Measurements from ENCODE around the gene PCDH8. TPM values are rescaled to one million over a fixed set of nuclear protein-coding genes. Genes with fewer than 3 reads are reported as not detected.

The PCDH8 gene
- polyA plus RNA-seq, 4 donors, result 0.78 to 3.1 TPM; not detected in 2

DNA sequence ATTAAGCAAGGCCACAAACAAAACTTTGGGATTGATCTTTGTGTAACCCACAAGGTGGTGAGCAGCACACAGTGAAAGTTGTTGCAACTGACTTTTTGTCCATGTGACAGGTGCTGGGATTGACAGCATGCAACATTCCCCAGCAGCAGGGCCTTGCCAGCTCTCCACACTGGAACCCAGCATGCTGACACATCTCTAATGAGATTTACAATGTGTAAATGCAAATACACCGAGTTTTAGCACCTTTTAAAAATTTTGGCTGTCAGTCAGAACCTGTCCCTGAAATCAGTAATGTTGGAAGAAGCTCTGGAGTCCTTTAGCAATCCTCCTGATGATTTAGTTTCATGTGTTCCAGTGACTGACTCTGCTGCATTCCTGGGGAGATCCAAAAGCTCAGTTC is 16.5 kb upstream of the PCDH8 start:
- Histone ChIP-seq H3K27me3 (ENCODE audit: control insufficient read depth in 3 of 3, insufficient read depth in 3 of 3, low read length in 3 of 3) (no peaks in the 10 kb centered on the region), H3K36me3 (ENCODE audit: control insufficient read depth in 3 of 3, insufficient read depth in 2 of 3, low read depth in 1 of 3, low read length in 3 of 3) (no peaks in the 10 kb centered on the region), H3K4me1 (ENCODE audit: control insufficient read depth in 3 of 3, insufficient read depth in 2 of 3, low read depth in 1 of 3, low read length in 2 of 3) (no peaks in the 10 kb centered on the region), H3K27ac (ENCODE audit: low read depth in 1 of 3, low read length in 2 of 3) (no peak overlapping the region), H3K4me3 (ENCODE audit: low read depth in 1 of 3, low read length in 3 of 3) (no peak overlapping the region), H3K9me3 (ENCODE audit: control insufficient read depth in 2 of 2, insufficient read depth in 1 of 2, low read depth in 1 of 2, low read length in 1 of 2) (no peaks in the 10 kb centered on the region)
- 23 to 39% (median 28%) methylated on average over 1 of the region's 1 CpG for WGBS, 3 donors
- DNase-seq (no peak), FAIRE-seq (no peak)

DNA sequence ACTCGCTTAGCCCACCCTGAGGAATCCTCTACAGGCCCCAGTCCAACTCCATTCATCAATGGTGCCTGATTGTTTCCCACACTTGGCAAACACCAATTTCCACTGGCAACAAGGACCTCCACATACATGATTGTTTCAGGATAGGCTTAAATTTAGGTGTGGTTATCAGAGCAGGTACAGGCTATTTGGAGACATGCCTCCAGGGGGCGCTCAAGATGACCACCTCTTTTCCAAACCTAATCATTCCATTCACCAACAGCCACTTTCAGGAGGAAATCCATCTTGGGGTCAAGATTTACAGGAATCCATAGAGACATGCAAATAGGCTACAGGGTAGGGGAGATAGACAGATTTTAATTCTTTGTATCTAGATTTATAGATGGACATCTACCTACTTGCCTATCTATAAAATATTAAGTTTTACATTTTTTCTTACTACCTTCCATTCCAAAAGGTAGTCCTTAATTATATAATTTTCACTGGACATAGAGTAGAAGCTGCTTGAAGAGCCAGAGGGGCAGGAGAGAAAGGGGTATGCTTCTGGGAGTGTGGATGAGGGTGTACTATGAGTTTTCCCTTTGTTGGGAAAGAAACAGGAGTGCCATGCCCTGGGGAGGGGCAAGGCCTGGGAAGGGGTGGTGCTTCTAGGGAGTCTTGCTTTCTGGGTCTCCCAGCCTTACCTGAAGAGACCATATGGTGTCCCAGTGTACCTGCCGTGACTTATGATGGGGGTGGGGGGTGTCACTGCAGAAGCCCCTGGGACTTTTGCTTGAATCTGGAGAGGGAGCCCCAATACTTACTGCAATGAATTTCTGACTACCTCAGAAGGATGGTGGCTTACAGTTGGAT is 14.1 kb upstream of the PCDH8 start:
- H3K27ac ChIP-seq (ENCODE audit: low read depth in 1 of 3, low read length in 2 of 3), result no peak overlapping the region
- DNase-seq (peak in 1 of 2 donors; percentile 26), FAIRE-seq (no peak)
- H3K36me3 ChIP-seq (ENCODE audit: control insufficient read depth in 3 of 3, insufficient read depth in 2 of 3, low read depth in 1 of 3, low read length in 3 of 3), result no peaks in the 10 kb centered on the region
- H3K4me3 ChIP-seq (ENCODE audit: low read depth in 1 of 3, low read length in 3 of 3), result no peak overlapping the region
- no peaks in the 10 kb centered on the region for H3K4me1 ChIP-seq (ENCODE audit: control insufficient read depth in 3 of 3, insufficient read depth in 2 of 3, low read depth in 1 of 3, low read length in 2 of 3)
- H3K27me3 ChIP-seq (ENCODE audit: control insufficient read depth in 3 of 3, insufficient read depth in 3 of 3, low read length in 3 of 3), result peaks cover 0 to 2% (median 0%) of the 10 kb centered on the region in 3 donors
- no peaks in the 10 kb centered on the region for H3K9me3 ChIP-seq (ENCODE audit: control insufficient read depth in 2 of 2, insufficient read depth in 1 of 2, low read depth in 1 of 2, low read length in 1 of 2)
- WGBS, 3 donors, result 52 to 60% (median 56%) methylated on average over 3 of the region's 3 CpGs

DNA sequence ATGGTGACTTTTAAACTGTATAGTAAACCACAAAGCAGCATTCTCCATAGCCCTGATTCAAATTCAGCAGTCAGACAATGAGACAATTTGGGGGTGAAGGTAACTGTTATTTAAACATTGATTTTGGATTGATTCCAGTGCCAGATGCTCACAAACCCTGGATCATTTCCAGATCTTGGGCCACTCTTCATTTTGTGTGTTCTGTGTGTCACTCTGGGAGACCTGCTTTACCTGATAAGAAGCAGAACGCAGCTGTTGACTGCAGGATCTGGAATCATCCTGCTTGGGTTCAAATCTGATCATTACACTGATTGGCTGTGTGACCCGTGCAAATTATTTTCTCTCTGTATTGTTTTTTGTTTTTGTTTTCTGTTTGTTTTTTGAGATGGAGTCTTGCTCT is 4.0 kb upstream of the PCDH8 start:
- Histone ChIP-seq H3K4me1 (ENCODE audit: control insufficient read depth in 3 of 3, insufficient read depth in 2 of 3, low read depth in 1 of 3, low read length in 2 of 3) (no peaks in the 10 kb centered on the region), H3K4me3 (ENCODE audit: low read depth in 1 of 3, low read length in 3 of 3) (no peak overlapping the region), H3K9me3 (ENCODE audit: control insufficient read depth in 2 of 2, insufficient read depth in 1 of 2, low read depth in 1 of 2, low read length in 1 of 2) (peaks cover 0 to 17% of the 10 kb centered on the region in 2 donors), H3K36me3 (ENCODE audit: control insufficient read depth in 3 of 3, insufficient read depth in 2 of 3, low read depth in 1 of 3, low read length in 3 of 3) (no peaks in the 10 kb centered on the region), H3K27me3 (ENCODE audit: control insufficient read depth in 3 of 3, insufficient read depth in 3 of 3, low read length in 3 of 3) (peaks cover 4 to 62% (median 30%) of the 10 kb centered on the region in 3 donors), H3K27ac (ENCODE audit: low read depth in 1 of 3, low read length in 2 of 3) (no peak overlapping the region)
- DNase-seq (peak in 1 of 2 donors; percentile 4), FAIRE-seq (no peak)
- WGBS, 3 donors, result 19 to 49% (median 44%) methylated on average over 2 of the region's 2 CpGs

GRCh38 chr13:52851137-52851962 is 2.9 kb upstream of the PCDH8 start:
- Histone ChIP-seq H3K27me3 (ENCODE audit: control insufficient read depth in 3 of 3, insufficient read depth in 3 of 3, low read length in 3 of 3) (peaks cover 4 to 68% (median 37%) of the 10 kb centered on the region in 3 donors), H3K4me1 (ENCODE audit: control insufficient read depth in 3 of 3, insufficient read depth in 2 of 3, low read depth in 1 of 3, low read length in 2 of 3) (peaks cover 0 to 1% (median 0%) of the 10 kb centered on the region in 3 donors), H3K27ac (ENCODE audit: low read depth in 1 of 3, low read length in 2 of 3) (peak overlapping the region in 2 of 3 donors; percentile 3 to 33), H3K9me3 (ENCODE audit: control insufficient read depth in 2 of 2, insufficient read depth in 1 of 2, low read depth in 1 of 2, low read length in 1 of 2) (peaks cover 0 to 17% of the 10 kb centered on the region in 2 donors), H3K36me3 (ENCODE audit: control insufficient read depth in 3 of 3, insufficient read depth in 2 of 3, low read depth in 1 of 3, low read length in 3 of 3) (no peaks in the 10 kb centered on the region), H3K4me3 (ENCODE audit: low read depth in 1 of 3, low read length in 3 of 3) (peak overlapping the region in 2 of 3 donors; percentile 52 to 60)
- peak; percentile 22 to 39 for DNase-seq
- WGBS, 3 donors, result 1% methylated on average over 60 of the region's 60 CpGs
- FAIRE-seq, result no peak

GRCh38 chr13:52850396-52851136 is 2.1 kb upstream of the PCDH8 start:
- Histone ChIP-seq H3K27ac (ENCODE audit: low read depth in 1 of 3, low read length in 2 of 3) (peak overlapping the region in 2 of 3 donors; percentile 3 to 33), H3K4me3 (ENCODE audit: low read depth in 1 of 3, low read length in 3 of 3) (peak overlapping the region in 2 of 3 donors; percentile 52 to 60), H3K4me1 (ENCODE audit: control insufficient read depth in 3 of 3, insufficient read depth in 2 of 3, low read depth in 1 of 3, low read length in 2 of 3) (peaks cover 0 to 5% (median 0%) of the 10 kb centered on the region in 3 donors), H3K27me3 (ENCODE audit: control insufficient read depth in 3 of 3, insufficient read depth in 3 of 3, low read length in 3 of 3) (peaks cover 11 to 74% (median 43%) of the 10 kb centered on the region in 3 donors), H3K36me3 (ENCODE audit: control insufficient read depth in 3 of 3, insufficient read depth in 2 of 3, low read depth in 1 of 3, low read length in 3 of 3) (no peaks in the 10 kb centered on the region), H3K9me3 (ENCODE audit: control insufficient read depth in 2 of 2, insufficient read depth in 1 of 2, low read depth in 1 of 2, low read length in 1 of 2) (peaks cover 0 to 17% of the 10 kb centered on the region in 2 donors)
- DNase-seq (peak; percentile 50 to 77), FAIRE-seq (no peak)
- WGBS, 3 donors, result 1 to 2% (median 2%) methylated on average over 36 to 47 of the region's 47 CpGs

DNA sequence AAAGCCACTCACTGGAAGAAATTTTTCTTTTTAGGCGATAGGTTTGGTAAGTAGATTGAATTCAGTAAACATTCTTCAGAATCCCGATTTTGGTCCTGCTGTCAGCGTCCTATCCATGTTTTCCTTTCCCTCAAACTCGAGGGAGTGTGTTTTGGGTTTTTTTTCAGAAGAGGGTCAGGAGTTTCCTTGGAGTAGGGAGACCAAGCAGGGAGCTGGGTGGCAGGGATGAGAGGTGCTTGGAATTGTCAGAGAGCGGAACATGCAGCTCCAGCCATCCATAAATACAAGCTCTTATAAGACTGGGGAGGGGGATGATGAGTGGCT is 1.6 kb upstream of the PCDH8 start:
- no peak overlapping the region for H3K27ac ChIP-seq (ENCODE audit: low read depth in 1 of 3, low read length in 2 of 3)
- H3K36me3 ChIP-seq (ENCODE audit: control insufficient read depth in 3 of 3, insufficient read depth in 2 of 3, low read depth in 1 of 3, low read length in 3 of 3), result no peaks in the 10 kb centered on the region
- H3K4me1 ChIP-seq (ENCODE audit: control insufficient read depth in 3 of 3, insufficient read depth in 2 of 3, low read depth in 1 of 3, low read length in 2 of 3), result peaks cover 0 to 5% (median 0%) of the 10 kb centered on the region in 3 donors
- H3K27me3 ChIP-seq (ENCODE audit: control insufficient read depth in 3 of 3, insufficient read depth in 3 of 3, low read length in 3 of 3), result peaks cover 16 to 79% (median 47%) of the 10 kb centered on the region in 3 donors
- no peak overlapping the region for H3K4me3 ChIP-seq (ENCODE audit: low read depth in 1 of 3, low read length in 3 of 3)
- no peak for DNase-seq
- peaks cover 0 to 17% of the 10 kb centered on the region in 2 donors for H3K9me3 ChIP-seq (ENCODE audit: control insufficient read depth in 2 of 2, insufficient read depth in 1 of 2, low read depth in 1 of 2, low read length in 1 of 2)
- 10 to 14% (median 11%) methylated on average over 5 of the region's 5 CpGs for WGBS, 3 donors
- FAIRE-seq, result no peak

DNA sequence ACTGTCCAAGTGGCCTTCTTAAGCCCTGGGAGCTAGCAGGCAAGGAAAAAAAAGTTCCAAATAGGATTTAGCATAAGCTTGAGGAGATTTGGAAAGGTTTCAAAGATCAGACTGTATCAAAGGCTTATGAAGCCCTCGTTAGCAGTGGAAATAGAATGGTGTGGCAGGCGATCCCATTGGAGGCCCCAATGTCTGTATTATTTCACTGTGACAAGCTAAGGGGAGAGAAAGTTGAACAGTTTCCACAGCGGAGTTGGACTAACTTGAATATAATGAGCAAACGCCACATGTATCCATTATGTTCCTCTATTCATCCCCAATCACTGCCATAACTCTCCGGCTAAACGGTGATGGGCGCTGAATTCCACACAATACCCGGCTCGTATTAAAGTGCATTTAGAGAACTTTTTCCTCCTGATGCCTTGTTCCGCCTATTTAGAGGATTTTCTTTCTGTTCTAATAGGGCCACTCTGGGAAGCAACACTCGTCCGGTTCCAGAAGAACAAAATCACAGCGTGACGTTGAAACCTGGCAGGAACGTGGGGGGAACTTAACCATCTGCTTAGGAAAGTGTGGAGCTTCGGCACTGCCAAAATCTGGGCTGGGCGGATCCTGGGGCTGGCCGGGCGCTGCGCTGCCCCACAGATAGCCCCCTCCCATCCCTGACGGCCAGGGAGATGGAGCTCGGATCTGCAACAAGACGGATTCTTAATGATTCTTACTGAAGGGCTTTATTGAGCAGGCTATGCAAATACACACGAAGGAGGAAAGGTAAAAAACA is 1.0 kb upstream of the PCDH8 start:
- FAIRE-seq (no peak), DNase-seq (no peak)
- H3K36me3 ChIP-seq (ENCODE audit: control insufficient read depth in 3 of 3, insufficient read depth in 2 of 3, low read depth in 1 of 3, low read length in 3 of 3), result no peaks in the 10 kb centered on the region
- H3K9me3 ChIP-seq (ENCODE audit: control insufficient read depth in 2 of 2, insufficient read depth in 1 of 2, low read depth in 1 of 2, low read length in 1 of 2), result peaks cover 0 to 17% of the 10 kb centered on the region in 2 donors
- peaks cover 0 to 5% (median 0%) of the 10 kb centered on the region in 3 donors for H3K4me1 ChIP-seq (ENCODE audit: control insufficient read depth in 3 of 3, insufficient read depth in 2 of 3, low read depth in 1 of 3, low read length in 2 of 3)
- H3K27me3 ChIP-seq (ENCODE audit: control insufficient read depth in 3 of 3, insufficient read depth in 3 of 3, low read length in 3 of 3), result peaks cover 16 to 84% (median 50%) of the 10 kb centered on the region in 3 donors
- WGBS, 3 donors, result 8 to 21% (median 15%) methylated on average over 24 of the region's 24 CpGs
- no peak overlapping the region for H3K27ac ChIP-seq (ENCODE audit: low read depth in 1 of 3, low read length in 2 of 3)
- H3K4me3 ChIP-seq (ENCODE audit: low read depth in 1 of 3, low read length in 3 of 3), result no peak overlapping the region

Measured in small intestine (tissue), 7 donors.